Stimulated activated naive B cell treated with anti-CD40 and anti-IgM and Interleukin-4, amounts not matched to agents 10 μg/mL and 1 μg/mL and 100 μg/mL, for 72 hours (primary cell): ENCODE results near the gene SEPTIN5.

Experiments used
- ATAC-seq, 2 donors: fragments of 150-1000 bp; cut with Tn5 transposase; replicated peaks; 2 replicates each; pipeline ENCODE4 v1.10.0; 2021; ENCODE audit warnings: moderate library complexity in 1 of 2
- DNase-seq: peaks from one replicate; pipeline ENCODE4 v3.0.0; 2021
- H3K27ac Mint-ChIP-seq: one replicate; pipeline ENCODE4 v1.8.0; 2022; ENCODE audit warnings: mild to moderate bottlenecking, mixed read lengths
- H3K27me3 Mint-ChIP-seq, 2 donors: one replicate each; pipeline ENCODE4 v1.8.0; 2022; ENCODE audit warnings: mixed read lengths in 2 of 2
- H3K36me3 Mint-ChIP-seq, 2 donors: one replicate each; pipeline ENCODE4 v1.8.0; 2022; ENCODE audit warnings: mixed read lengths in 2 of 2, mild to moderate bottlenecking in 1 of 2
- H3K4me1 Mint-ChIP-seq, 2 donors: one replicate each; pipeline ENCODE4 v1.8.0; 2022; ENCODE audit warnings: mixed read lengths in 2 of 2, mild to moderate bottlenecking in 1 of 2
- H3K4me3 Mint-ChIP-seq, 2 donors: one replicate each; pipeline ENCODE4 v1.8.0; 2022; ENCODE audit warnings: mild to moderate bottlenecking in 2 of 2, mixed read lengths in 2 of 2, moderate library complexity in 1 of 2
- H3K9me3 Mint-ChIP-seq, 2 donors: one replicate each; pipeline ENCODE4 v1.8.0; 2022; ENCODE audit warnings: mixed read lengths in 2 of 2, mild to moderate bottlenecking in 1 of 2

SEPTIN5 gene

GRCh38 chr22:19756288-19757128 is 42.2 kb downstream of the SEPTIN5 start:
- Mint-ChIP-seq H3K4me3 (peak overlapping the region; percentile 57 to 61), H3K36me3 (peaks cover 4 to 8% of the 10 kb centered on the region in 2 donors), H3K9me3 (no peaks in the 10 kb centered on the region), H3K27ac (no peak overlapping the region), H3K4me1 (peaks cover 36 to 55% of the 10 kb centered on the region in 2 donors), H3K27me3 (peaks cover 73 to 89% of the 10 kb centered on the region in 2 donors)
- DNase-seq (peak; percentile 43), ATAC-seq (peak; percentile 53 to 58)

DNA sequence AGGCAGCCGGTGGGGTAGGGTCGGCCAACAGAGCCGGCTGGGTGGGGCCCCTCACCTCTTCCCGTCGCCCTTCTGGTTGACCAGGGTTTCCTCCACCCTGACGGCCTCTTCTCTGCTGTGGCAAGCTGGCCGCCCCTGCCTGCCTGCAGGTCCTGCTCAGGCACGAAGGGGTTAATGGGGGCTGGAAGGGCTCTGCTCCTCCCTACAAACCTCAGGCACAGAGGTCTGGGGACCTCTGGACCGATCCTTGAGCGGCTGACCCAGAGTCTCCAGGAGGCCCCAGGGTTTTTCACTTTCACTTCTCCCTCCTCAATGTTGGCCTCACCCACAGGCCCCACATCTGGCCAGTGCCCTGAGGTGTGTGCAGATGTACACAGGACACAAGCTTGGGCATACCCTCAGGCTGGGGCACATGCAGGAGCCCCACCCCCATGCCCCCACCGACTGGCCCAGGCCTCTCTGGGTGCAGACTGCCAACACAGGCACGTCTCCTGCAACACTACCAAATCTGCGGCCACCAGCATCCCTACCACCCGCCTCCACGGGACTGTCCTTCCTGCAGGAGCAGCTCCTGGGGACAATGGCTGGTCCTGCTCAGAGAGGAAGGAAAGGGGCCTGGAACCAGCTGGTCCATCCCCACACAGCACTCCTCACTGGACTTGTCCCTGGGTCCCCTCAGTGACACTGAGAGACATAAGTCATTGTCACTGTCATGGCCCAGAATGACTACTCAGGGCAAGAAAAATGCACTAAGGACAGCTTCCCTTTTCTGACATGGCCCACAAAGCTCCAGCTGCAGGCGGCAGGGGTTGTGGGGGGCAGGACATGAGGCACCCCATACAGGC is 43.1 kb downstream of the SEPTIN5 start:
- Mint-ChIP-seq H3K27me3 (peaks cover 74 to 89% of the 10 kb centered on the region in 2 donors), H3K4me1 (peaks cover 39 to 58% of the 10 kb centered on the region in 2 donors), H3K4me3 (peak overlapping the region; percentile 59 to 80), H3K27ac (peak overlapping the region; percentile 47), H3K9me3 (no peaks in the 10 kb centered on the region), H3K36me3 (peaks cover 4 to 8% of the 10 kb centered on the region in 2 donors)
- ATAC-seq = peak; percentile 57 to 62
- DNase-seq = no peak

GRCh38 chr22:19757985-19758895 is 43.9 kb downstream of the SEPTIN5 start:
- Mint-ChIP-seq H3K9me3 (no peaks in the 10 kb centered on the region), H3K4me1 (peaks cover 39 to 62% of the 10 kb centered on the region in 2 donors), H3K27me3 (peaks cover 72 to 89% of the 10 kb centered on the region in 2 donors), H3K4me3 (peak overlapping the region in 1 of 2 donors; percentile 59), H3K27ac (no peak overlapping the region), H3K36me3 (peaks cover 4 to 8% of the 10 kb centered on the region in 2 donors)
- no peak for DNase-seq
- no peak for ATAC-seq

- DNase-seq (no peak), ATAC-seq (no peak)
- H3K36me3 Mint-ChIP-seq = peaks cover 4 to 8% of the 10 kb centered on the region in 2 donors
- peaks cover 72 to 89% of the 10 kb centered on the region in 2 donors for H3K27me3 Mint-ChIP-seq
- peak overlapping the region in 1 of 2 donors; percentile 48 for H3K4me3 Mint-ChIP-seq
- H3K9me3 Mint-ChIP-seq = no peaks in the 10 kb centered on the region
- peaks cover 39 to 62% of the 10 kb centered on the region in 2 donors for H3K4me1 Mint-ChIP-seq
- H3K27ac Mint-ChIP-seq = no peak overlapping the region
These were observed 44.7 kb downstream of the SEPTIN5 start for GRCh38 chr22:19758896-19759426.

- peak overlapping the region; percentile 84 for H3K27ac Mint-ChIP-seq
- DNase-seq = no peak
These were observed 45.2 kb downstream of the SEPTIN5 start for GRCh38 chr22:19759427-19760057.

DNA sequence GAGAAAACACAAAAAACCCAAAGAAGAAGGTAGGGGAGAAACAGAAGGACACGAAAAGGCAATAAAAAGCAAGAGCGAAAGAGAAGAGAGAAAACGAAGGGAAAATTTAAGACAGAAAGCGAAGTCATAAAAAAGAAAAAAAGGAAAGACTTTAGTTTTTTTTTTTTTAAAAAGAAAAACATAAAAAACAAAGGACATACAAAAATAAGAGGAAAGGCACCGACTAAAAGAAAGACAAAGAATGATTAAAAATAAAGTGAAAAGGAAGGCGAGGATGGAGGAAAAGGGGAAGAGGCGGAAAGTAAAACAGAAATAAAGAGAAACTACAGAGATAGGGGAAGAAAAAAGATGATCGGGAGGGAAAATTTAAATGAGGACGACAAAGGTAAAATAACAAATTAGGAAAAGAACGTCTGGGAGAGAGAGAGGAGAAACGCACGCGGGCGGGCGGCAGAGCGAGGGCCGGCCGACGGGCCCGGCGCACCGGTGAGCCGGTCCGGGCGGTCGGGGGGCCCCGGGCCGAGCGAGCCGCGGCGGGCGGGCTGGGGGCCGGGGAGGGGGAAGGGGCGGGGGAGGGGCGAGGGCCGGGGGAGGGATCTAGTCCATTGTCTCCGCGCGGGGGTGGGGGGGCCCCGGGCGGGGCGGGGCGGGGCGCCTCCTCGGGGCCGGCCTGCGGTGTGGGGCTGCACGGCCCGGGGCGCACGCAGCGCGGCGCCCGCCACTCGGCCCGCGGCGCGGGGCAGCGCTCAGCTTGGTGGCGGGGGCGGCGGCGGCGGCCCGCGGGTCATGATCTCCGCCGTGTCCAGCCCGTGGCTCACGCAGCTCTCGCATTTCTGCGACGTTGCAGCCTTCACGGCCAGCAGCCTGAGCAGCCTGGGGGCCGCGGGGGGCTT is 46.0 kb downstream of the SEPTIN5 start, which contains the start of gene TBX1:
Gene TBX1 (plus strand): TSS at position 721 of the 893 bp plus-strand sequence. CDS start 66 bp downstream, at position 787.
- Mint-ChIP-seq H3K36me3 (peaks cover 4 to 8% of the 10 kb centered on the region in 2 donors), H3K27me3 (peaks cover 73 to 89% of the 10 kb centered on the region in 2 donors), H3K9me3 (no peaks in the 10 kb centered on the region), H3K27ac (peak within 1 kb of the TSS; percentile 84), H3K4me1 (peaks cover 35 to 52% of the 10 kb centered on the region in 2 donors), H3K4me3 (peak within 1 kb of the TSS; percentile 86 to 89)
- ATAC-seq (no peak), DNase-seq (no peak)

More at GRCh38 chr22:19759427-19760057, 45.2 kb downstream of the SEPTIN5 start:
- Mint-ChIP-seq H3K9me3 (no peaks in the 10 kb centered on the region), H3K4me1 (peaks cover 35 to 60% of the 10 kb centered on the region in 2 donors), H3K27me3 (peaks cover 72 to 89% of the 10 kb centered on the region in 2 donors), H3K36me3 (peaks cover 4 to 8% of the 10 kb centered on the region in 2 donors), H3K4me3 (peak overlapping the region; percentile 86 to 89)
- ATAC-seq = no peak

DNA sequence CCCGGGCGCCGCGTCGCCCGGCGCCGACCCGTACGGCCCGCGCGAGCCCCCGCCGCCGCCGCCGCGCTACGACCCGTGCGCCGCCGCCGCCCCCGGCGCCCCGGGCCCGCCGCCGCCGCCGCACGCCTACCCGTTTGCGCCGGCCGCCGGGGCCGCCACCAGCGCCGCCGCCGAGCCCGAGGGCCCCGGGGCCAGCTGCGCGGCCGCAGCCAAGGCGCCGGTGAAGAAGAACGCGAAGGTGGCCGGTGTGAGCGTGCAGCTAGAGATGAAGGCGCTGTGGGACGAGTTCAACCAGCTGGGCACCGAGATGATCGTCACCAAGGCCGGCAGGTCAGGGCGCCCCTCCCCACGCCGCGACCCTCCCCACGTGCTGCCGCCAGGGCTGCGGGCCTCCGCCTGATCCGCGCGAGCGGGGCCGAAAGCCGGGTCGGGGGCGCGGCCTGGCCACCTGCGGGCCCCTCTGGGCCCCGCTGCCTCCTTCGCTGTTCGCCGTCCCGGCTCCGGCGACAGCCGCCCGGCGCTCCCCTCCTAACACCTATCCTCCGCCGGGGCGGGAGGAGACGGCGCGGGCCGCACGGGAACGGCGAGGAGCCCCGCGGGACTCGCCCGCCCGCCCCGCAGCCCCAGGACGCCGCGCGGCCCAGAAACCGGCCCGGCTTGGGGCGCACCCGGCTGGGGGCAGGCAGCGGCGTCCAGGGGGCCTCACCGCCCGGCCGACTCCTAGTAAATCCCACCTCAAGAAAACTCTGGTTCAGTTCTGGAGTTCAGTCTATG is 46.8 kb downstream of the SEPTIN5 start:
- Mint-ChIP-seq H3K27me3 (peaks cover 71 to 87% of the 10 kb centered on the region in 2 donors), H3K9me3 (no peaks in the 10 kb centered on the region), H3K36me3 (peaks cover 4 to 8% of the 10 kb centered on the region in 2 donors), H3K27ac (peak overlapping the region; percentile 62), H3K4me3 (peak overlapping the region; percentile 43 to 67), H3K4me1 (peaks cover 30 to 45% of the 10 kb centered on the region in 2 donors)
- DNase-seq (no peak), ATAC-seq (no peak)

DNA sequence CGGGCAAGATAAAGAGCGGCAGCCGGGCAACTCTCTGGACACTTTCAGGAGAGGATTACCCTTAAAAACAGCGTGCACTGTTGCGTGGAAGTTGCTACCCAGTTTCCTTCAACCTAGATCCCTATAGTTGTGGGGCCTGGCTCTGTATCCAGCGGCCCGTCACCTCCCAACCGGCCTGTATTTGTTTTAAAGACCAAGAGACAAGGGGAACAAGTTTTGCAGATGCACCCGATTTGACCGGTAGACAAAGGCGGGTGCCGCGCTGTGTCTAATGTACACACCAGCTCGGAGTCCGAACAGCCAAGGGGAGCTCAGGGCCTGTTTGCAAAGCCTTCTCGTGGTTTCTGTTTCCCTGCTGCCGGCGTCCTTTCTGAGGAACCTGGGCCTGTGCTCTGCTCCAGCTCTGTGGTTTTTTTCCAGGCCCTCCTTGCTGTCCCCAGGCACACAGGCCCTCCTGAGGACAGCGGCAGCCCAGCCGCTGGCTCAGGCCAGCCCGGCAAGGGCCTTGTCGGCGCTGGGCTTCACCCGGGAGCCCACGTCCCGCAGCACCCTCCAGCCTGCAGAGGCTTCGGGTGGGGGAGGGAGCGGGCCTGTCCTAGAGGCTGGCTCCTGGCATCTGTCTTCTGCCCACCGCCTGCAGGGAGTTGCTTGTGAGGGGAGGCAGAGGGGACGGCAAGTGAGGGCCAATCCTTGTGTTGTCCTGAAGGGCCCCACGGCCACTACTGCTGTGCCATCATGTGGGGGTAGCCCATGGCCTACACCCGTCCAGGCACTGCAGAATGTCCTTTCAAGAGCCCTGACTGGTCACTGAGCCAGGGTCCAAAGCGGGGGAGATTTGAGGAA is 47.6 kb downstream of the SEPTIN5 start:
- Mint-ChIP-seq H3K36me3 (peaks cover 4 to 8% of the 10 kb centered on the region in 2 donors), H3K4me3 (peak overlapping the region; percentile 43 to 67), H3K27me3 (peaks cover 68 to 85% of the 10 kb centered on the region in 2 donors), H3K27ac (peak overlapping the region; percentile 62), H3K4me1 (peaks cover 26 to 43% of the 10 kb centered on the region in 2 donors), H3K9me3 (no peaks in the 10 kb centered on the region)
- no peak for DNase-seq
- no peak for ATAC-seq

GRCh38 chr22:19762568-19763457 is 48.5 kb downstream of the SEPTIN5 start:
- H3K27ac Mint-ChIP-seq = no peak overlapping the region
- no peaks in the 10 kb centered on the region for H3K9me3 Mint-ChIP-seq
- H3K36me3 Mint-ChIP-seq = peaks cover 4 to 8% of the 10 kb centered on the region in 2 donors
- no peak overlapping the region for H3K4me3 Mint-ChIP-seq
- DNase-seq (no peak), ATAC-seq (no peak)
- H3K27me3 Mint-ChIP-seq = peaks cover 69 to 86% of the 10 kb centered on the region in 2 donors
- H3K4me1 Mint-ChIP-seq = peaks cover 25 to 43% of the 10 kb centered on the region in 2 donors
